Psoas muscle (tissue), 8 donors: Measurements from ENCODE around the gene GREB1L. TPM values are rescaled to one million over a fixed set of nuclear protein-coding genes. Genes with fewer than 3 reads are reported as not detected.

Experiments used
- ATAC-seq, 4 donors: fragments of 200-7000 bp; cut with Tn5 transposase; one replicate each; pipeline ENCODE4 v1.9.1; 2020; ENCODE audit warnings: moderate library complexity in 3 of 4, mild to moderate bottlenecking in 2 of 4
- DNase-seq, 2 donors: peaks; one replicate each; pipeline ENCODE4 v3.0.0-alpha.2; 2020
- H3K27ac ChIP-seq: fragments of 200-600 bp; one replicate; pipeline ENCODE4 v1.8.0; 2022
- H3K27me3 ChIP-seq, 3 donors: fragments of 200-600 bp in 1 of 3; one replicate each; pipeline versions ENCODE4 v1.6.1 to v1.8.0; 2013 to 2022; ENCODE audit warnings: low read length in 2 of 3, mild to moderate bottlenecking in 2 of 3, moderate library complexity in 1 of 3; ENCODE audit not compliant: insufficient read depth in 3 of 3
- H3K36me3 ChIP-seq, 2 donors: fragments of 200-600 bp in 1 of 2; one replicate each; pipeline versions ENCODE4 v1.6.1 to v1.8.0; 2013 to 2022; ENCODE audit warnings: low read depth in 1 of 2, mild to moderate bottlenecking in 1 of 2, moderate library complexity in 1 of 2; ENCODE audit not compliant: insufficient read depth in 1 of 2
- H3K4me1 ChIP-seq: fragments of 200-600 bp; one replicate; pipeline ENCODE4 v1.8.0; 2022
- H3K4me3 ChIP-seq: fragments of 200-600 bp; one replicate; pipeline ENCODE4 v1.8.0; 2022; ENCODE audit warnings: mild to moderate bottlenecking
- H3K9me3 ChIP-seq: fragments of 200-600 bp; one replicate; pipeline ENCODE4 v1.8.0; 2022
- CTCF ChIP-seq: fragments of 200-600 bp; IDR thresholded peaks from one replicate; pipeline ENCODE4 v1.8.0; 2022; ENCODE audit warnings: antibody characterized with exemption
- WGBS, 3 donors: extraction: QIAGEN DNeasy Blood & Tissue Kit; methylation state at CpG; one replicate each; pipeline versions ENCODE4 v1.1.6 to v1.1.7; 2013; 5-methylcytosine and 5-hydroxymethylcytosine counted together
- intact Hi-C, 2 donors: fragments of 100-400 bp; cut with DNase I; formaldehyde crosslinking; loops; one replicate each; pipeline versions ENCODE4 v1.11.0 to v1.14.2; 2022
- polyA plus RNA-seq, 3 donors: library from polyadenylated mRNA; stranded (reverse); fragments of 200-250 nt; gene quantifications; one replicate each; pipeline ENCODE4 v1.2.3, GENCODE V29; 2013
- total RNA-seq, 4 donors: library from RNA; stranded (reverse); fragmentation: NEBNext Ultra II Directional in 2 of 4; extraction: Animal tissue kit (Norgen Biotek cat#: 25700) in 2 of 4; gene quantifications; one replicate each; pipeline versions ENCODE4 v1.2.1 to v1.2.4, GENCODE V29; 2021 to 2023
- donor health status: healthy with polysubstance abuse.
- donor health status: DM: no; HTN: no; CAD: no; lungs with moderate emphysema.
- donor health status: Bipolar disorder and iron deficiency.
- donor health status: healthy.
- donor health status: DM: yes; HTN: yes; CAD: no.
- donor health status: DM: no; HTN: no; CAD: no.
- donor health status: DM: no; HTN: no; CAD: no.
- donor health status: DM: yes; HTN: yes; CAD: no.

GREB1L gene
- total and polyA plus RNA-seq, 7 donors = 0.59 to 11.3 (median 8.9) TPM

DNA sequence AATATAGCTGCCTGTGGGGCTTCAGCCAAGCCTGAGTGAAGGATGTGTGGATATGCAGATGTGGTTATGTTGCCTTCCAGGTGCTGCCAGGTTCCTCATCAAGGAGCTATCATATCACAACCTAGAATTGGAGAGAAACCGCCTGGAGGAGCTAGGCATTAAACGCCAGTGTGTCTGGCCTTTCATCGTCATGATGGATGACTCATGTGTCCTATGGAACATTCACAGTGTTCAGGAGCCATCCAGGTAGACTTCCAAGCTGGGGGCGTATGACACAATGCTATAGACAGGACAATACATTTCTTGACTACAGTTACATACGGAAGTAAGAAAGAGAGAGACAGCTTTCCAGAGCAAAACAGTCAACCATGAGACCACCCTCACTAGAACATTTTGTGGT is 271.7 kb downstream of the GREB1L start:
- H3K27ac ChIP-seq = no peak overlapping the region
- peaks cover 7 to 47% of the 10 kb centered on the region in 2 donors for H3K36me3 ChIP-seq
- no peaks in the 10 kb centered on the region for H3K27me3 ChIP-seq
- no peak for DNase-seq
- TF ChIP-seq CTCF = no peak
- no peaks in the 10 kb centered on the region for H3K4me1 ChIP-seq
- H3K9me3 ChIP-seq = no peaks in the 10 kb centered on the region
- WGBS, 3 donors = 92 to 94% (median 94%) methylated on average over 5 of the region's 5 CpGs
- no peak overlapping the region for H3K4me3 ChIP-seq
- intact Hi-C loops = no loop called here
- no peak for ATAC-seq

DNA sequence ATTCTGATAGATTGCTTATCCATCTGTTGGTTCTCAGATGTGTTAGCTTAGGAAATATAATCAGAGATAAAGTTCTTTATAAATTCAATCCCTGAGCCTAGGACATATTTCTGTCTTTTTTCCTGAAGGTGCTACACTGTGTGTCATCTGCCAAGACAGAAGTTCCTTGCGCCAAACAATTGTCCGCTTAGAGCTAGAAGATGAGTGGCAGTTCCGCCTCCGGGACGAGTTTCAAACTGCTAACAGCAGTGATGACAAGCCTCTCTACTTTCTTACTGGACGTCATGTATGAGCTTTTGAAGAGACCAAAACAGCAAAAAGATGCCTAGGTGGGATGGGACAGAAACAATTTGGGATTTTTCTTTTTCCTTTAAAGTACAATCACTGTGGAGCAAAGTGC is 280.5 kb downstream of the GREB1L start:
- DNase-seq (no peak), ATAC-seq (peak; percentile 55 to 76 (median 73))
- Histone ChIP-seq H3K9me3 (no peaks in the 10 kb centered on the region), H3K36me3 (peaks cover 3 to 68% of the 10 kb centered on the region in 2 donors), H3K4me1 (no peaks in the 10 kb centered on the region), H3K27me3 (no peaks in the 10 kb centered on the region), H3K27ac (no peak overlapping the region), H3K4me3 (no peak overlapping the region)
- intact Hi-C loops = loop anchor here in 1 of 2 donors (10.0 kb wide), 1 partner anchor 318 kb away; no protein-coding TSS in a partner anchor
- 51 to 69% (median 59%) methylated on average over 6 of the region's 6 CpGs for WGBS, 3 donors
- TF ChIP-seq CTCF = no peak

- ATAC-seq = no peak
- whole genome bisulfite sequencing, 3 donors = 77 to 81% (median 78%) methylated on average over 2 of the region's 2 CpGs
- intact Hi-C loops = loop anchor here in 1 of 2 donors (10.0 kb wide), 1 partner anchor 321 kb away; no protein-coding TSS in a partner anchor
These were observed 283.9 kb downstream of the GREB1L start for GRCh38 chr18:21525916-21526315.

DNA sequence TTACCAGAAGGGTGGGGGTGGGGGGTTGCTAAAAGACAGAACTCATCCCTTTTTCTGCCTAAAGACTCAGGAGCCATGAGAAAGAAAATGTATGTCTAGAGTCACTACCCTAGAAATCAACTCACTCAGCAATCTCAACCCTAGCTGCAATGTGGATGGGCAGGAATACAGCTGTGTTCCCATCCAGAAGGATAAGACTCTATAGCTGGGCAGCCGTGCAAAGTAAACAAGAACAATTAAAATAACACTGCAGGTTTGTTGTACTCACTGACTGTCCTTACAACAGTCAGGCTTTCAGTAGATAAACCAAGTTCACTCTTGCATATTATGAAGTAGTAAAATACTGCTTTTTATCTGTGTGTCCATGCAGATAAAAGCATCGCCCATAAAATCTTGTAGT is 284.4 kb downstream of the GREB1L start:
- Histone ChIP-seq H3K27me3 (no peaks in the 10 kb centered on the region), H3K36me3 (peaks cover 0 to 78% of the 10 kb centered on the region in 2 donors), H3K9me3 (no peaks in the 10 kb centered on the region), H3K27ac (no peak overlapping the region), H3K4me1 (no peaks in the 10 kb centered on the region), H3K4me3 (no peak overlapping the region)
- intact Hi-C loops = loop anchor here in 1 of 2 donors (10.0 kb wide), 1 partner anchor 322 kb away; no protein-coding TSS in a partner anchor
- DNase-seq = no peak
- 83 to 86% (median 84%) methylated on average over 2 of the region's 2 CpGs for WGBS, 3 donors
- no peak for TF ChIP-seq CTCF
- no peak for ATAC-seq

More at GRCh38 chr18:21525916-21526315, 283.9 kb downstream of the GREB1L start:
- Histone ChIP-seq H3K4me1 (no peaks in the 10 kb centered on the region), H3K9me3 (no peaks in the 10 kb centered on the region), H3K27me3 (no peaks in the 10 kb centered on the region), H3K4me3 (no peak overlapping the region), H3K27ac (no peak overlapping the region), H3K36me3 (peaks cover 0 to 77% of the 10 kb centered on the region in 2 donors)
- no peak for DNase-seq
- TF ChIP-seq CTCF = no peak

- ATAC-seq = no peak
These were observed 292.3 kb downstream of the GREB1L start for GRCh38 chr18:21534327-21534726.

More at GRCh38 chr18:21534327-21534726, 292.3 kb downstream of the GREB1L start:
- no peak for TF ChIP-seq CTCF
- no peak for DNase-seq
- no peak overlapping the region for H3K4me3 ChIP-seq
- no peaks in the 10 kb centered on the region for H3K9me3 ChIP-seq
- intact Hi-C loops = no loop called here
- 96 to 97% (median 97%) methylated on average over 1 of the region's 1 CpG for WGBS, 3 donors
- no peaks in the 10 kb centered on the region for H3K27me3 ChIP-seq
- H3K4me1 ChIP-seq = no peaks in the 10 kb centered on the region
- peaks cover 5 to 99% of the 10 kb centered on the region in 2 donors for H3K36me3 ChIP-seq
- H3K27ac ChIP-seq = no peak overlapping the region
